Vagina (tissue), 2 donors: ENCODE results near the gene FXN. TPM values are rescaled to one million over a fixed set of nuclear protein-coding genes. Genes with fewer than 3 reads are reported as not detected.

Experiments used
- DNase-seq, 2 donors: peaks; one replicate each; pipeline ENCODE4 v3.0.0-alpha.2; 2017; ENCODE audit errors: extremely low spot score in 2 of 2
- H3K27ac ChIP-seq: fragments of 200-600 bp; sonication (generic); one replicate; pipeline ENCODE4 v1.5.1; 2019
- H3K27me3 ChIP-seq: fragments of 200-600 bp; sonication (generic); one replicate; pipeline ENCODE4 v1.5.1; 2019
- H3K36me3 ChIP-seq, 2 donors: fragments of 200-600 bp; sonication (generic); one replicate each; pipeline ENCODE4 v1.5.1; 2017 to 2019
- H3K4me1 ChIP-seq: fragments of 200-600 bp; sonication (generic); one replicate; pipeline ENCODE4 v1.5.1; 2019
- H3K4me3 ChIP-seq, 2 donors: fragments of 200-600 bp; sonication (generic); 1 replicate in 1 of 2; 2 replicates in 1 of 2; pipeline ENCODE4 v1.5.1; 2016 to 2019
- H3K9me3 ChIP-seq: fragments of 200-600 bp; sonication (generic); one replicate; pipeline ENCODE4 v1.5.1; 2019
- POLR2A ChIP-seq, 2 donors: fragments of 450-650 bp; IDR thresholded peaks; one replicate each; pipeline ENCODE4 v1.6.1; 2017; ENCODE audit warnings: antibody characterized with exemption in 2 of 2, mild to moderate bottlenecking in 2 of 2, moderate library complexity in 2 of 2
- POLR2AphosphoS5 ChIP-seq, 2 donors: sonication (generic); formaldehyde crosslinking; IDR thresholded peaks; one replicate each; pipeline ENCODE4 v1.9.0; 2017; ENCODE audit warnings: antibody characterized with exemption in 2 of 2, mild to moderate bottlenecking in 2 of 2, low read depth in 1 of 2; ENCODE audit not compliant: insufficient read depth in 1 of 2
- intact Hi-C: fragments of 100-400 bp; cut with DNase I; formaldehyde crosslinking; loops from one replicate; pipeline ENCODE4 v1.15.1; 2023
- total RNA-seq: library from RNA; depleted of rRNA; stranded (reverse); fragments of >200 nt; gene quantifications from one replicate; pipeline ENCODE4 v1.2.3, GENCODE V29; 2016
- TF ChIP-seq, protein P1 (sequence below), 3 experiments: fragments of 450-650 bp in 2 of 3; fragments of 200-600 bp in 1 of 3; sonication (generic) in 1 of 3; IDR thresholded peaks; one replicate each; pipeline ENCODE4 v1.5.1; 2017 to 2019; ENCODE audit warnings: antibody characterized with exemption in 3 of 3, mild to moderate bottlenecking in 2 of 3, moderate library complexity in 2 of 3

FXN gene
- total RNA-seq, 1 donor from 2014 or later, result 11.8 TPM

DNA sequence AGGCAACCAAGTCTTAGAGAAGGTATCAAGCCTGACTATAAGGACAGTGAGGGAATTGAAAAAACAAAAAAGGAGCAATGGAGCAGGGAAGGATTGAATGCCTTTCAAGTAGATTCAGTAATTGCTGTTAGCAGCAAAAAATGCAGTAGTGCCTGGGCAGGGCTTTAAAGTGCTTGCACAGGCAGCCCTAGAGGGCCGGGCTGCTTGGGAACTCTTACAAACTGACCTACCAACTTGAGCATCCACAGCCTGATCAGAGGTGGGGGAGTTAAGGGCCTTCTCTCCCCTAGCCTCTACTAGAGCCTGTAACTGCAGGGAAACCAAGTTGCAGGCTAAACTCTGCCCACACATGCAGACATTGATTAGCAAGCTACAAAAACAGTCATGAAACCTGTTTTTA, 19.4 kb downstream of the FXN start:
- no peak for DNase-seq
- Histone ChIP-seq H3K9me3 (no peaks in the 10 kb centered on the region), H3K27me3 (no peaks in the 10 kb centered on the region), H3K36me3 (no peaks in the 10 kb centered on the region), H3K4me1 (no peaks in the 10 kb centered on the region), H3K4me3 (no peak overlapping the region), H3K27ac (no peak overlapping the region)
- intact Hi-C loops, result loop anchor here (5.0 kb wide), 1 partner anchor 137 kb away; no protein-coding TSS in a partner anchor
- no peak for TF ChIP-seq POLR2AphosphoS5 (IDR thresholded peaks at IDR 0.05; ENCODE audit: insufficient read depth in 1 of 2, low read depth in 1 of 2)
- no peak for TF ChIP-seq POLR2A (IDR thresholded peaks at IDR 0.05)

DNA sequence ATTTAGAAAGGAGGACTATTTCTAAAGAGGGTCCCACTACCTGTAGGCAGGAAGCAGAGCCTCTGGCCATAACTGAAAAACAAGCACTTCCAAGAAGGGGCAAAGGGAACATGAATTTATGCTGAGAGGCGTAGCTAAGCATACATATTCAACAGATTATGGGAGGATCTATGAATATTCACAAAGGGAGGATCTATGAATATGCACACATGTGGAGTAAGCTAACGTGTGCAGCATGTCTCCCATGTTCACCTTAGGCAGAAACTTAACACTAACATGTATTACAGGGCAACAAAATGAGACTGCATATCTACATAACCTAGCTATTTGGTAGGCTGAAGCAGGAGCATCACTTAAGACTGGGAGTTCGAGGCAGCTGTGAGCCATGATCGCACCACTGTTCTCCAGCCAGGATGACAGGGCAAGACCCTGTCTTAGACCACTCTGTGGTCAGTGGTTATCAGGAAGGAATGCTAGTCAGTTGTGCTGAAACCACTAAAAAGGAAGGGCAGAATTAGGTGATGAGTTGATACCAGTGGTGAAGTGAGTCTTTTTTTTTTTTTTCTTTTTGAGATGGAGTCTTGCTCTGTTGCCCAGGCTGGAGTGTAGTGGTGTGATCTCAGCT, 20.8 kb downstream of the FXN start:
- H3K36me3 ChIP-seq, result no peaks in the 10 kb centered on the region
- H3K27me3 ChIP-seq, result no peaks in the 10 kb centered on the region
- no peaks in the 10 kb centered on the region for H3K9me3 ChIP-seq
- TF ChIP-seq POLR2AphosphoS5 (IDR thresholded peaks at IDR 0.05; ENCODE audit: insufficient read depth in 1 of 2, low read depth in 1 of 2) (no peak), POLR2A (IDR thresholded peaks at IDR 0.05) (no peak)
- TF ChIP-seq, protein P1, sequence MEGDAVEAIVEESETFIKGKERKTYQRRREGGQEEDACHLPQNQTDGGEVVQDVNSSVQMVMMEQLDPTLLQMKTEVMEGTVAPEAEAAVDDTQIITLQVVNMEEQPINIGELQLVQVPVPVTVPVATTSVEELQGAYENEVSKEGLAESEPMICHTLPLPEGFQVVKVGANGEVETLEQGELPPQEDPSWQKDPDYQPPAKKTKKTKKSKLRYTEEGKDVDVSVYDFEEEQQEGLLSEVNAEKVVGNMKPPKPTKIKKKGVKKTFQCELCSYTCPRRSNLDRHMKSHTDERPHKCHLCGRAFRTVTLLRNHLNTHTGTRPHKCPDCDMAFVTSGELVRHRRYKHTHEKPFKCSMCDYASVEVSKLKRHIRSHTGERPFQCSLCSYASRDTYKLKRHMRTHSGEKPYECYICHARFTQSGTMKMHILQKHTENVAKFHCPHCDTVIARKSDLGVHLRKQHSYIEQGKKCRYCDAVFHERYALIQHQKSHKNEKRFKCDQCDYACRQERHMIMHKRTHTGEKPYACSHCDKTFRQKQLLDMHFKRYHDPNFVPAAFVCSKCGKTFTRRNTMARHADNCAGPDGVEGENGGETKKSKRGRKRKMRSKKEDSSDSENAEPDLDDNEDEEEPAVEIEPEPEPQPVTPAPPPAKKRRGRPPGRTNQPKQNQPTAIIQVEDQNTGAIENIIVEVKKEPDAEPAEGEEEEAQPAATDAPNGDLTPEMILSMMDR (IDR thresholded peaks at IDR 0.05), result no peak
- no peak overlapping the region for H3K27ac ChIP-seq
- intact Hi-C loops, result no loop called here
- H3K4me3 ChIP-seq, result no peak overlapping the region
- DNase-seq, result no peak
- no peaks in the 10 kb centered on the region for H3K4me1 ChIP-seq

DNA sequence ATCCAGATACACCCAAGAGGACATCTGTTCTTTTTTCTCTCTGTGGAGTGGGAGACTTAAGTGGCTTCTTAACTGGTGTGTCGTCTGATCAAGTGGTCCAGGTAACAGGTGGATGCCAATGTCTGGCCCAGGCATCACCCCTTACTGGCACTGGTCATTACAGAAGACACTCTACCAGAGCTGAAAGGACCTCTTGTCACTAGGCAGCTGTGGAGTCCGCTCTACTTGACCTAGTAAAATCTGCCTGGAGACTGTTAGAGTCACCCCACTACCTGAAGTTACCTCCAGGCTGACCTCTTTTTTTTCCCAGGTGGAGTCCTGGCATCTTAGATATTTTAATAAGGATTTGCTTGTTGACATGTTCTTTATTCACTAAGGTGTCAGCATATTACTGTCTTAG, 22.5 kb downstream of the FXN start:
- intact Hi-C loops, result no loop called here
- Histone ChIP-seq H3K4me3 (no peak overlapping the region), H3K27ac (no peak overlapping the region), H3K9me3 (no peaks in the 10 kb centered on the region), H3K36me3 (no peaks in the 10 kb centered on the region), H3K4me1 (no peaks in the 10 kb centered on the region), H3K27me3 (no peaks in the 10 kb centered on the region)
- TF ChIP-seq POLR2A (IDR thresholded peaks at IDR 0.05), result no peak
- TF ChIP-seq, protein P1 (IDR thresholded peaks at IDR 0.05), result no peak
- no peak for TF ChIP-seq POLR2AphosphoS5 (IDR thresholded peaks at IDR 0.05; ENCODE audit: insufficient read depth in 1 of 2, low read depth in 1 of 2)
- DNase-seq, result no peak

DNA sequence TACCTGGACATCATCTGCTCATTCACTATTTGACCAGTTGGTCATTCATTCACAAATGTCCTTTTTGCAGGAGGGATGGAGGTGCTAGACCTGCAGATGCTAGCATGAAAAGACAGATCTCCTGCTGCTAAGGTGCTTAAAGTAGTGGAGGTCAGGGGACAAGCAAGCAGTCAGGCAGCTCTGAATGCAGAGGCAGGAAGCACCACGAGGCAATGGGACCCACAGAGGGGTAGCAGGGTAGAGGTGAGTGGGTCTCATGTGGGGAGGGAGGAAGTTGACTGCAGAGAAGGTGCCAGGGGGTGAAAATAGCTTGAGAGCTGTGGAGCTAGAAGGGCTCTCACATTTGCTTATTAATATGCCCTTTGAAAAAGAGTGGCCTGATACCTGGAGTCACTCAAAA, 25.2 kb downstream of the FXN start:
- TF ChIP-seq POLR2AphosphoS5 (IDR thresholded peaks at IDR 0.05; ENCODE audit: insufficient read depth in 1 of 2, low read depth in 1 of 2), result no peak
- TF ChIP-seq POLR2A (IDR thresholded peaks at IDR 0.05), result no peak
- TF ChIP-seq, protein P1 (IDR thresholded peaks at IDR 0.05), result no peak
- intact Hi-C loops, result no loop called here

DNA sequence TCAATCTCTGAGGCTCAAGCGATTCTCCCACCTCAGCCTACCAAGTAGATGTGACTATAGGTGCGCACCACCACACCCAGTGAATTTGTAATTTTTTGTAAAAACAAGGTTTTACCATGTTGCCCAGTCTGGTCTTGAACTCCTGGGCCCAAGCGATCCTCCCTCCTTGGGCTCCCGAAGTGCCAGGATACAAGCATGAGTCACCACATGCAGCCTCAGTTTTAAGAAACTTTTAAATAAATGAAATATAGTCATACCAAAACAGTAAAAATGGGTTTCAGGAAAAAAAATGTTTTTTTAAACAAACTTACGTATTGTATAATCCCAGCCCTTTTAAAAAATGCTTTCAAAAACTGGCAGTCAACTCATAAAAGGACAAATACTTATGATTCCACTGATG, 26.6 kb downstream of the FXN start:
- intact Hi-C loops, result no loop called here
- no peak overlapping the region for H3K27ac ChIP-seq
- no peaks in the 10 kb centered on the region for H3K4me1 ChIP-seq
- H3K9me3 ChIP-seq, result no peaks in the 10 kb centered on the region
- TF ChIP-seq POLR2AphosphoS5 (IDR thresholded peaks at IDR 0.05; ENCODE audit: insufficient read depth in 1 of 2, low read depth in 1 of 2), result no peak
- no peak for TF ChIP-seq POLR2A (IDR thresholded peaks at IDR 0.05)
- TF ChIP-seq, protein P1 (IDR thresholded peaks at IDR 0.05), result no peak
- peaks cover 0 to 8% of the 10 kb centered on the region in 2 donors for H3K36me3 ChIP-seq
- no peak overlapping the region for H3K4me3 ChIP-seq
- no peak for DNase-seq
- H3K27me3 ChIP-seq, result no peaks in the 10 kb centered on the region

More for the DNA sequence above, 25.2 kb downstream of the FXN start:
- Histone ChIP-seq H3K9me3 (no peaks in the 10 kb centered on the region), H3K36me3 (peaks cover 0 to 8% of the 10 kb centered on the region in 2 donors), H3K4me3 (no peak overlapping the region), H3K27me3 (no peaks in the 10 kb centered on the region), H3K27ac (no peak overlapping the region), H3K4me1 (no peaks in the 10 kb centered on the region)
- no peak for DNase-seq
